IMR-90 (cell line): Measurements from ENCODE around the gene NEUROD1. TPM values are rescaled to one million over a fixed set of nuclear protein-coding genes. Genes with fewer than 3 reads are reported as not detected.

Experiments
- ATAC-seq: fragments of 200-7000 bp; cut with Tn5 transposase; 2 replicates; pipeline ENCODE4 v1.9.1; 2020; ENCODE audit warnings: low read depth, mild to moderate bottlenecking, moderate library complexity
- BruUV-seq: library from RNA; stranded (reverse); fragments of 400-500 nt; replicated peaks from 2 replicates; lab custom pipeline; 2021; lab: Mats Ljungman, UMichigan
- CTCF ChIA-PET: fragments of 300-600 bp; formaldehyde crosslinking; extraction: SDS; loops from one replicate; lab custom pipeline; 2021; ENCODE audit warnings: antibody characterized with exemption; lab: Yijun Ruan, JAX
- POLR2A ChIA-PET: fragments of 300-600 bp; sonication (Branson Sonifier 250); formaldehyde crosslinking; loops from one replicate; lab custom pipeline; 2022; ENCODE audit warnings: antibody characterized with exemption; ENCODE audit not compliant: unreplicated experiment; lab: Charles Lee
- DNase-seq: peaks from one replicate; pipeline ENCODE4 v3.0.0; 2013
- H2AFZ ChIP-seq: replicated peaks from 2 replicates; pipeline ENCODE3; 2013; ENCODE audit warnings: low read length, mild to moderate bottlenecking; ENCODE audit not compliant: poor library complexity
- H2AK5ac ChIP-seq: 2 replicates; pipeline ENCODE4 v1.6.1; 2013; ENCODE audit warnings: low read depth, low read length, inconsistent platforms
- H2AK9ac ChIP-seq: replicated peaks from 2 replicates; pipeline ENCODE3; 2013; ENCODE audit warnings: mild to moderate bottlenecking, low read depth, low read length, moderate library complexity; ENCODE audit not compliant: poor library complexity
- H2BK120ac ChIP-seq: 2 replicates; pipeline ENCODE4 v1.6.1; 2013; ENCODE audit warnings: low read depth, low read length, inconsistent platforms
- H2BK15ac ChIP-seq: 3 replicates; pipeline ENCODE4 v1.6.1; 2013; ENCODE audit warnings: low read depth, low read length, inconsistent platforms
- H2BK20ac ChIP-seq: 2 replicates; pipeline ENCODE4 v1.6.1; 2013; ENCODE audit warnings: low read depth, mild to moderate bottlenecking, inconsistent platforms, low read length, moderate library complexity
- H2BK5ac ChIP-seq: 2 replicates; pipeline ENCODE4 v1.6.1; 2013; ENCODE audit warnings: mild to moderate bottlenecking, low read depth, low read length, inconsistent platforms; ENCODE audit not compliant: poor library complexity, severe bottlenecking
- H3K14ac ChIP-seq: replicated peaks from 2 replicates; pipeline ENCODE4 v1.6.1; 2013; ENCODE audit warnings: low read depth, low read length, inconsistent platforms
- H3K18ac ChIP-seq: 2 replicates; pipeline ENCODE4 v1.6.1; 2013; ENCODE audit warnings: low read depth, low read length, control low read depth
- H3K23ac ChIP-seq: 2 replicates; pipeline ENCODE4 v1.6.1; 2013; ENCODE audit warnings: low read depth, low read length, inconsistent platforms
- H3K27ac ChIP-seq: 2 replicates; pipeline ENCODE4 v1.5.1; 2013; ENCODE audit warnings: mild to moderate bottlenecking, control low read depth, low read length; ENCODE audit not compliant: insufficient read depth
- H3K27me3 ChIP-seq: 2 replicates; pipeline ENCODE4 v1.6.1; 2013; ENCODE audit warnings: low read length; ENCODE audit not compliant: control insufficient read depth, insufficient read depth
- H3K36me3 ChIP-seq: 2 replicates; pipeline ENCODE4 v1.6.1; 2013; ENCODE audit warnings: low read length, mixed read lengths; ENCODE audit not compliant: control insufficient read depth, insufficient read depth
- H3K4ac ChIP-seq: 2 replicates; pipeline ENCODE4 v1.6.1; 2013; ENCODE audit warnings: low read depth, low read length, inconsistent platforms
- H3K4me1 ChIP-seq: 2 replicates; pipeline ENCODE4 v1.6.1; 2013; ENCODE audit warnings: low read length, mixed read lengths; ENCODE audit not compliant: control insufficient read depth, insufficient read depth
- H3K4me2 ChIP-seq: 2 replicates; pipeline ENCODE4 v1.6.1; 2013; ENCODE audit warnings: low read depth, mild to moderate bottlenecking, control low read depth, low read length, moderate library complexity
- H3K4me3 ChIP-seq: 2 replicates; pipeline ENCODE4 v1.5.1; 2013; ENCODE audit warnings: low read depth, mild to moderate bottlenecking, control low read depth, low read length, moderate library complexity; ENCODE audit not compliant: insufficient read depth
- H3K56ac ChIP-seq: 2 replicates; pipeline ENCODE4 v1.6.1; 2013; ENCODE audit warnings: low read length, inconsistent platforms; ENCODE audit not compliant: insufficient read depth; ENCODE audit errors: extremely low read depth
- H3K79me1 ChIP-seq, 2 experiments: 2 replicates each; pipeline ENCODE4 v1.6.1; 2013; ENCODE audit warnings: low read length in 2 of 2, inconsistent platforms in 1 of 2, low read depth in 1 of 2
- H3K9ac ChIP-seq: 2 replicates; pipeline ENCODE4 v1.6.1; 2013; ENCODE audit warnings: low read depth, low read length, control low read depth
- H3K9me1 ChIP-seq: 2 replicates; pipeline ENCODE4 v1.6.1; 2013; ENCODE audit warnings: low read length, inconsistent platforms; ENCODE audit not compliant: insufficient read depth
- H3K9me3 ChIP-seq: 2 replicates; pipeline ENCODE4 v1.6.1; 2013; ENCODE audit warnings: low read length; ENCODE audit not compliant: control insufficient read depth, insufficient read depth
- H4K20me1 ChIP-seq: 2 replicates; pipeline ENCODE4 v1.6.1; 2013; ENCODE audit warnings: low read length, inconsistent platforms; ENCODE audit not compliant: insufficient read depth
- H4K5ac ChIP-seq: 2 replicates; pipeline ENCODE4 v1.6.1; 2013; ENCODE audit warnings: mild to moderate bottlenecking, low read depth, low read length, control low read depth
- H4K8ac ChIP-seq, 2 experiments: 2 replicates each; pipeline ENCODE4 v1.6.1; 2013; ENCODE audit warnings: low read depth in 2 of 2, low read length in 2 of 2, control low read depth in 1 of 2, inconsistent platforms in 1 of 2
- H4K91ac ChIP-seq: 2 replicates; pipeline ENCODE4 v1.6.1; 2013; ENCODE audit warnings: low read depth, low read length, inconsistent platforms; ENCODE audit not compliant: insufficient read depth
- BHLHE40 ChIP-seq: fragments of 150-350 bp; IDR thresholded peaks from 2 replicates; pipeline ENCODE4 v1.6.1; 2016; ENCODE audit warnings: mild to moderate bottlenecking, low read depth, low read length
- CEBPB ChIP-seq: IDR thresholded peaks from 2 replicates; pipeline ENCODE4 v1.6.1; 2012; ENCODE audit warnings: low read depth, low read length, improper control_type of control experiment
- CHD1 ChIP-seq: IDR thresholded peaks from 2 replicates; pipeline ENCODE4 v1.6.1; 2012; ENCODE audit warnings: low read depth, low read length, improper control_type of control experiment
- CTCF ChIP-seq: conservative IDR thresholded peaks from 2 replicates; pipeline ENCODE4 v1.5.1; 2012; ENCODE audit warnings: mild to moderate bottlenecking, low read depth, low read length, improper control_type of control experiment
- ELK1 ChIP-seq: fragments of 150-350 bp; IDR thresholded peaks from 2 replicates; pipeline ENCODE4 v1.6.1; 2016; ENCODE audit warnings: low read depth, mild to moderate bottlenecking, low read length, moderate library complexity, borderline replicate concordance
- FOS ChIP-seq: fragments of 150-350 bp; IDR thresholded peaks from 2 replicates; pipeline ENCODE4 v1.6.1; 2016; ENCODE audit warnings: low read depth, low read length
- MAFK ChIP-seq: IDR thresholded peaks from 2 replicates; pipeline ENCODE4 v1.6.1; 2012; ENCODE audit warnings: low read depth, low read length, improper control_type of control experiment
- MAZ ChIP-seq: IDR thresholded peaks from 2 replicates; pipeline ENCODE4 v1.6.1; 2012; ENCODE audit warnings: low read depth, mild to moderate bottlenecking, low read length, improper control_type of control experiment, moderate library complexity, borderline replicate concordance
- MXI1 ChIP-seq: IDR thresholded peaks from 2 replicates; pipeline ENCODE4 v1.6.1; 2012; ENCODE audit warnings: low read depth, mild to moderate bottlenecking, low read length, moderate library complexity, borderline replicate concordance
- NFE2L2 ChIP-seq: fragments of 150-350 bp; IDR thresholded peaks from 2 replicates; pipeline ENCODE4 v1.6.1; 2016; ENCODE audit warnings: low read depth, mild to moderate bottlenecking, low read length
- POLR2A ChIP-seq: IDR thresholded peaks from 2 replicates; pipeline ENCODE4 v1.6.1; 2012; ENCODE audit warnings: mild to moderate bottlenecking, low read depth, low read length
- RAD21 ChIP-seq: IDR thresholded peaks from 2 replicates; pipeline ENCODE4 v1.6.1; 2012; ENCODE audit warnings: low read length, improper control_type of control experiment
- RCOR1 ChIP-seq: IDR thresholded peaks from 2 replicates; pipeline ENCODE4 v1.6.1; 2012; ENCODE audit warnings: mild to moderate bottlenecking, low read length, improper control_type of control experiment; ENCODE audit not compliant: insufficient replicate concordance
- RFX5 ChIP-seq: IDR thresholded peaks from 2 replicates; pipeline ENCODE4 v1.8.0; 2012; ENCODE audit warnings: low read depth, mild to moderate bottlenecking, low read length, moderate library complexity
- SMC3 ChIP-seq: fragments of 150-350 bp; IDR thresholded peaks from 2 replicates; pipeline ENCODE4 v1.6.1; 2016; ENCODE audit warnings: low read depth, mild to moderate bottlenecking, antibody characterized with exemption, low read length, moderate library complexity
- USF2 ChIP-seq: fragments of 150-350 bp; IDR thresholded peaks from 2 replicates; pipeline ENCODE4 v1.6.1; 2017; ENCODE audit warnings: mild to moderate bottlenecking, antibody characterized with exemption, low read length, low read depth
- WGBS, 2 experiments: methylation state at CpG; one replicate each; pipeline versions ENCODE4 v1.1.5 to v1.1.7; 2013; ENCODE audit warnings: missing lambda C conversion rate in 2 of 2; ENCODE audit not compliant: insufficient read length in 1 of 2; ENCODE audit errors: extremely low coverage in 2 of 2; 5-methylcytosine and 5-hydroxymethylcytosine counted together
- dilution Hi-C: fragments of 300-500 bp; cut with HindIII; formaldehyde crosslinking; loops from one replicate; pipeline ENCODE4 v1.14.3; 2018; ENCODE audit warnings: low sequenced_read_pairs; ENCODE audit not compliant: unreplicated experiment
- in situ Hi-C: fragments of 300-500 bp; cut with MboI; formaldehyde crosslinking; loops from 3 replicates; pipeline ENCODE4 v1.14.3; 2019; ENCODE audit warnings: low sequenced_read_pairs, inconsistent platforms, mixed read lengths
- intact Hi-C: fragments of 100-400 bp; cut with micrococcal nuclease; formaldehyde crosslinking; loops from 2 replicates; pipeline ENCODE4 v1.10.0; 2022
- polyA plus RNA-seq, 3 experiments: library from polyadenylated mRNA; depleted of rRNA; stranded (reverse); fragments of >200 nt; gene quantifications; 2 replicates each; pipeline ENCODE4 v1.2.3, GENCODE V29; 2012; ENCODE audit warnings: low replicate concordance in 1 of 3
- total RNA-seq: library from RNA; depleted of rRNA; stranded (reverse); fragments of >200 nt; gene quantifications from 2 replicates; pipeline ENCODE4 v1.2.3, GENCODE V29; 2012

Gene NEUROD1
- total and polyA plus RNA-seq, 2 of the 4 experiments (the other 2 are of a cell fraction) = not detected

GRCh38 chr2:181697571-181697970 is 17.3 kb upstream of the NEUROD1 start:
- no peak overlapping the region for H4K8ac ChIP-seq
- no peaks in the 10 kb centered on the region for H3K9me1 ChIP-seq
- H2BK120ac ChIP-seq = no peak overlapping the region
- no peak overlapping the region for H3K18ac ChIP-seq
- in situ Hi-C loops (no loop called here), intact Hi-C loops (no loop called here), dilution Hi-C loops (no loop called here)
- H3K9ac ChIP-seq = no peak overlapping the region
- H2BK5ac ChIP-seq = no peak overlapping the region
- no peak overlapping the region for H3K23ac ChIP-seq
- no peak overlapping the region for H2BK15ac ChIP-seq
- H3K4me1 ChIP-seq = no peaks in the 10 kb centered on the region
- no peaks in the 10 kb centered on the region for H3K79me1 ChIP-seq
- WGBS, 2 experiments = 38% methylated on average over 1 of the region's 1 CpG; no CpG with 5 or more reads in 1 of the 2 experiments
- ChIA-PET CTCF (interaction anchor here (0.7 kb wide), 1 partner anchor 1593 kb away, joined by 3 read pairs; no protein-coding TSS in a partner anchor), POLR2A (no interaction called here)
- no peak overlapping the region for H3K56ac ChIP-seq
- H2BK20ac ChIP-seq = no peak overlapping the region
- H3K4me3 ChIP-seq = no peak overlapping the region
- H3K14ac ChIP-seq = no peak overlapping the region
- H4K20me1 ChIP-seq = no peaks in the 10 kb centered on the region
- H2AFZ ChIP-seq = no peak overlapping the region
- H4K91ac ChIP-seq = no peak overlapping the region
- H3K27me3 ChIP-seq = peaks cover 2% of the 10 kb centered on the region; the same call in 1 of the 2 replicates
- H3K4ac ChIP-seq = no peak overlapping the region
- no peak overlapping the region for H3K4me2 ChIP-seq
- ATAC-seq (no peak), DNase-seq (no peak)
- H2AK9ac ChIP-seq = no peak overlapping the region
- no peak overlapping the region for H2AK5ac ChIP-seq
- BruUV-seq = no TSS peak
- H3K27ac ChIP-seq = no peak overlapping the region
- TF ChIP-seq RFX5 (no peak), MXI1 (no peak), MAZ (no peak), ELK1 (no peak), SMC3 (no peak), USF2 (no peak), MAFK (no peak), CTCF (no peak), CEBPB (no peak), POLR2A (no peak), BHLHE40 (no peak), RCOR1 (no peak), FOS (no peak), CHD1 (no peak), NFE2L2 (no peak), RAD21 (no peak)
- H3K36me3 ChIP-seq = no peaks in the 10 kb centered on the region
- H4K5ac ChIP-seq = no peak overlapping the region
- no peaks in the 10 kb centered on the region for H3K9me3 ChIP-seq
